GM23338 (cell line): ENCODE measurements around the gene CSNK1A1. TPM values are rescaled to one million over a fixed set of nuclear protein-coding genes. Genes with fewer than 3 reads are reported as not detected.

Experiments used
- ATAC-seq: fragments of 200-7000 bp; cut with Tn5 transposase; 3 replicates; pipeline ENCODE4 v1.9.1; 2020
- DNase-seq: peaks from one replicate; pipeline ENCODE4 v3.0.0-alpha.2; 2015; ENCODE audit warnings: low spot score
- H2AFZ ChIP-seq: fragments of 200-600 bp; sonication (generic); 2 replicates; pipeline ENCODE4 v1.8.0; 2016; ENCODE audit warnings: antibody characterized with exemption, mild to moderate bottlenecking, moderate library complexity
- H3F3A ChIP-seq: fragments of 200-600 bp; sonication (generic); replicated peaks from 2 replicates; pipeline ENCODE4 v1.8.0; 2017; ENCODE audit warnings: antibody characterized with exemption, mixed run types, low read depth
- H3K27ac ChIP-seq: fragments of 200-600 bp; sonication (generic); 2 replicates; pipeline ENCODE4 v1.6.1; 2016; ENCODE audit warnings: low read depth
- H3K27me3 ChIP-seq: fragments of 200-600 bp; sonication (generic); 2 replicates; pipeline ENCODE4 v1.8.0; 2016; ENCODE audit warnings: mild to moderate bottlenecking, mixed run types, moderate library complexity; ENCODE audit not compliant: insufficient read depth
- H3K36me3 ChIP-seq: fragments of 200-600 bp; sonication (generic); 2 replicates; pipeline ENCODE4 v1.8.0; 2016; ENCODE audit warnings: mild to moderate bottlenecking; ENCODE audit not compliant: insufficient read depth
- H3K4me1 ChIP-seq: fragments of 200-600 bp; sonication (generic); 2 replicates; pipeline ENCODE4 v1.8.0; 2016; ENCODE audit warnings: mild to moderate bottlenecking, moderate library complexity; ENCODE audit not compliant: insufficient read depth
- H3K4me2 ChIP-seq: fragments of 200-600 bp; sonication (generic); 2 replicates; pipeline ENCODE4 v1.7.1; 2017; ENCODE audit warnings: mixed run types
- H3K4me3 ChIP-seq: fragments of 200-600 bp; sonication (generic); 2 replicates; pipeline ENCODE4 v1.6.1; 2016; ENCODE audit warnings: mixed run types
- H3K79me2 ChIP-seq: fragments of 200-600 bp; sonication (generic); replicated peaks from 2 replicates; pipeline ENCODE4 v1.8.0; 2017; ENCODE audit warnings: mild to moderate bottlenecking; ENCODE audit not compliant: insufficient read depth
- H3K9me2 ChIP-seq: fragments of 200-600 bp; sonication (generic); 2 replicates; pipeline ENCODE4 v1.8.0; 2017; ENCODE audit not compliant: insufficient read depth
- H4K20me1 ChIP-seq: fragments of 200-600 bp; sonication (generic); replicated peaks from 2 replicates; pipeline ENCODE4 v1.8.0; 2017; ENCODE audit warnings: mild to moderate bottlenecking; ENCODE audit not compliant: insufficient read depth
- H3K27ac Mint-ChIP-seq: 2 replicates; pipeline ENCODE4 v1.8.0; 2020; ENCODE audit warnings: inconsistent platforms, mild to moderate bottlenecking, moderate library complexity, mixed read lengths
- H3K27me3 Mint-ChIP-seq: 3 replicates; pipeline ENCODE4 v1.8.0; 2022; ENCODE audit warnings: low read depth, mild to moderate bottlenecking, moderate library complexity, mixed read lengths, inconsistent platforms; ENCODE audit not compliant: insufficient read depth, poor library complexity
- H3K36me3 Mint-ChIP-seq: 3 replicates; pipeline ENCODE4 v1.8.0; 2021; ENCODE audit warnings: low read depth, mild to moderate bottlenecking, inconsistent platforms, moderate library complexity, mixed read lengths
- H3K4me1 Mint-ChIP-seq: 3 replicates; pipeline ENCODE4 v1.8.0; 2020; ENCODE audit warnings: mild to moderate bottlenecking, inconsistent platforms, mixed read lengths
- H3K4me3 Mint-ChIP-seq: 3 replicates; pipeline ENCODE4 v1.8.0; 2021; ENCODE audit warnings: moderate library complexity, mild to moderate bottlenecking, inconsistent platforms, mixed read lengths
- H3K9me3 Mint-ChIP-seq: 3 replicates; pipeline ENCODE4 v1.8.0; 2020; ENCODE audit warnings: moderate library complexity, mild to moderate bottlenecking, inconsistent platforms, mixed read lengths
- CREB1 ChIP-seq: fragments of 250-450 bp; sonication (Bioruptor Pico); IDR thresholded peaks from 2 replicates; pipeline ENCODE4 v1.5.0; 2020; ENCODE audit warnings: low read depth, mild to moderate bottlenecking, moderate library complexity
- CTCF ChIP-seq, 2 experiments: fragments of 200-600 bp in 1 of 2; sonication (generic) in 1 of 2; conservative IDR thresholded peaks; 2 replicates each; pipeline versions ENCODE4 v1.5.1 to v1.6.1; 2016 to 2017; ENCODE audit warnings: antibody characterized with exemption in 2 of 2, low read depth in 2 of 2, mild to moderate bottlenecking in 2 of 2, moderate library complexity in 1 of 2
- EZH2phosphoT487 ChIP-seq: fragments of 200-600 bp; sonication (generic); IDR thresholded peaks from one replicate; pipeline ENCODE4 v1.8.1; 2018; ENCODE audit warnings: antibody characterized with exemption; ENCODE audit not compliant: unreplicated experiment
- JUNB ChIP-seq: IDR thresholded peaks from one replicate; pipeline ENCODE4 v1.6.1; 2016; ENCODE audit warnings: antibody characterized with exemption; ENCODE audit not compliant: unreplicated experiment
- NANOG ChIP-seq: IDR thresholded peaks from 2 replicates; pipeline ENCODE4 v1.6.1; 2016; ENCODE audit warnings: antibody characterized with exemption, borderline replicate concordance
- POLR2AphosphoS5 ChIP-seq: IDR thresholded peaks from 2 replicates; pipeline ENCODE4 v1.6.1; 2016; ENCODE audit warnings: antibody characterized with exemption, low read depth
- STAT1 ChIP-seq: IDR thresholded peaks from one replicate; pipeline ENCODE4 v1.6.1; 2016; ENCODE audit warnings: antibody characterized with exemption; ENCODE audit not compliant: unreplicated experiment
- ZNF114 ChIP-seq: fragments of 250-450 bp; sonication (Bioruptor Pico); IDR thresholded peaks from 2 replicates; pipeline ENCODE4 v1.5.0; 2020; ENCODE audit warnings: mild to moderate bottlenecking, moderate library complexity
- ZNF331 ChIP-seq: fragments of 250-450 bp; sonication (Bioruptor Pico); IDR thresholded peaks from 2 replicates; pipeline ENCODE4 v1.5.0; 2020; ENCODE audit warnings: low read depth, mild to moderate bottlenecking, moderate library complexity
- polyA plus RNA-seq: library from polyadenylated mRNA; unstranded; fragments of >200 nt; fragmentation: Nextera tagmentation; extraction: Ambion mirVana; gene quantifications from 2 replicates; pipeline ENCODE4 v1.2.1, GENCODE V29; 2016
- total RNA-seq: library from RNA; depleted of rRNA; stranded (reverse); fragments of >200 nt; shearing (Covaris generic); gene quantifications from 2 replicates; pipeline ENCODE4 v1.2.3, GENCODE V29; 2014
- TF ChIP-seq, protein P1 (sequence below): IDR thresholded peaks from 2 replicates; pipeline ENCODE4 v1.6.1; 2016; ENCODE audit warnings: antibody characterized with exemption
- TF ChIP-seq, protein P2 (sequence below): fragments of 250-450 bp; sonication (Bioruptor Pico); IDR thresholded peaks from 2 replicates; pipeline ENCODE4 v1.5.0; 2020; ENCODE audit warnings: mild to moderate bottlenecking, moderate library complexity

The CSNK1A1 gene
- total and polyA plus RNA-seq, 2 experiments from 2014 or later = 110 to 233 TPM

GRCh38 chr5:149586708-149587318 lies 35.6 kb upstream of the CSNK1A1 start:
- Mint-ChIP-seq H3K27me3 (peaks cover 3% of the 10 kb centered on the region), H3K4me1 (peaks cover 5% of the 10 kb centered on the region), H3K36me3 (no peaks in the 10 kb centered on the region), H3K9me3 (no peaks in the 10 kb centered on the region), H3K4me3 (no peak overlapping the region), H3K27ac (no peak overlapping the region)
- H3K27ac ChIP-seq = no peak overlapping the region
- H3K4me1 ChIP-seq = peaks cover 5% of the 10 kb centered on the region
- no peak overlapping the region for H3K4me2 ChIP-seq
- no peaks in the 10 kb centered on the region for H3K36me3 ChIP-seq
- no peaks in the 10 kb centered on the region for H3K79me2 ChIP-seq
- H3K27me3 ChIP-seq = peaks cover 3% of the 10 kb centered on the region
- DNase-seq (no peak), ATAC-seq (no peak)
- H4K20me1 ChIP-seq = no peaks in the 10 kb centered on the region
- peaks cover 3% of the 10 kb centered on the region for H3F3A ChIP-seq
- no peak for TF ChIP-seq POLR2AphosphoS5
- TF ChIP-seq, protein P1, sequence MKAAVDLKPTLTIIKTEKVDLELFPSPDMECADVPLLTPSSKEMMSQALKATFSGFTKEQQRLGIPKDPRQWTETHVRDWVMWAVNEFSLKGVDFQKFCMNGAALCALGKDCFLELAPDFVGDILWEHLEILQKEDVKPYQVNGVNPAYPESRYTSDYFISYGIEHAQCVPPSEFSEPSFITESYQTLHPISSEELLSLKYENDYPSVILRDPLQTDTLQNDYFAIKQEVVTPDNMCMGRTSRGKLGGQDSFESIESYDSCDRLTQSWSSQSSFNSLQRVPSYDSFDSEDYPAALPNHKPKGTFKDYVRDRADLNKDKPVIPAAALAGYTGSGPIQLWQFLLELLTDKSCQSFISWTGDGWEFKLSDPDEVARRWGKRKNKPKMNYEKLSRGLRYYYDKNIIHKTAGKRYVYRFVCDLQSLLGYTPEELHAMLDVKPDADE = no peak
- H3K4me3 ChIP-seq = no peak overlapping the region
- H3K9me2 ChIP-seq = no peaks in the 10 kb centered on the region
- no peak overlapping the region for H2AFZ ChIP-seq

- no peak for ATAC-seq
- Histone ChIP-seq H3K4me1 (peaks cover 8% of the 10 kb centered on the region), H3K79me2 (no peaks in the 10 kb centered on the region), H3K9me2 (no peaks in the 10 kb centered on the region), H3K27me3 (peaks cover 12% of the 10 kb centered on the region), H3K36me3 (no peaks in the 10 kb centered on the region), H3K27ac (no peak overlapping the region), H2AFZ (no peak overlapping the region), H4K20me1 (no peaks in the 10 kb centered on the region), H3F3A (peaks cover 6% of the 10 kb centered on the region), H3K4me2 (no peak overlapping the region), H3K4me3 (no peak overlapping the region)
- H3K9me3 Mint-ChIP-seq = no peaks in the 10 kb centered on the region
- no peak overlapping the region for H3K4me3 Mint-ChIP-seq
- peaks cover 9% of the 10 kb centered on the region for H3K4me1 Mint-ChIP-seq
- H3K36me3 Mint-ChIP-seq = no peaks in the 10 kb centered on the region
- no peak overlapping the region for H3K27ac Mint-ChIP-seq
- H3K27me3 Mint-ChIP-seq = peaks cover 8% of the 10 kb centered on the region
- DNase-seq = no peak
- no peak for TF ChIP-seq ZNF331
- no peak for TF ChIP-seq JUNB
- TF ChIP-seq CREB1 (CRISPR knock-in tag) = no peak
- no peak for TF ChIP-seq CTCF (conservative IDR thresholded peaks at IDR 0.05; ENCODE audit: low read depth in 2 of 2)
- TF ChIP-seq NANOG = no peak
- no peak for TF ChIP-seq STAT1
- no peak for TF ChIP-seq EZH2phosphoT487
- TF ChIP-seq, protein P2, sequence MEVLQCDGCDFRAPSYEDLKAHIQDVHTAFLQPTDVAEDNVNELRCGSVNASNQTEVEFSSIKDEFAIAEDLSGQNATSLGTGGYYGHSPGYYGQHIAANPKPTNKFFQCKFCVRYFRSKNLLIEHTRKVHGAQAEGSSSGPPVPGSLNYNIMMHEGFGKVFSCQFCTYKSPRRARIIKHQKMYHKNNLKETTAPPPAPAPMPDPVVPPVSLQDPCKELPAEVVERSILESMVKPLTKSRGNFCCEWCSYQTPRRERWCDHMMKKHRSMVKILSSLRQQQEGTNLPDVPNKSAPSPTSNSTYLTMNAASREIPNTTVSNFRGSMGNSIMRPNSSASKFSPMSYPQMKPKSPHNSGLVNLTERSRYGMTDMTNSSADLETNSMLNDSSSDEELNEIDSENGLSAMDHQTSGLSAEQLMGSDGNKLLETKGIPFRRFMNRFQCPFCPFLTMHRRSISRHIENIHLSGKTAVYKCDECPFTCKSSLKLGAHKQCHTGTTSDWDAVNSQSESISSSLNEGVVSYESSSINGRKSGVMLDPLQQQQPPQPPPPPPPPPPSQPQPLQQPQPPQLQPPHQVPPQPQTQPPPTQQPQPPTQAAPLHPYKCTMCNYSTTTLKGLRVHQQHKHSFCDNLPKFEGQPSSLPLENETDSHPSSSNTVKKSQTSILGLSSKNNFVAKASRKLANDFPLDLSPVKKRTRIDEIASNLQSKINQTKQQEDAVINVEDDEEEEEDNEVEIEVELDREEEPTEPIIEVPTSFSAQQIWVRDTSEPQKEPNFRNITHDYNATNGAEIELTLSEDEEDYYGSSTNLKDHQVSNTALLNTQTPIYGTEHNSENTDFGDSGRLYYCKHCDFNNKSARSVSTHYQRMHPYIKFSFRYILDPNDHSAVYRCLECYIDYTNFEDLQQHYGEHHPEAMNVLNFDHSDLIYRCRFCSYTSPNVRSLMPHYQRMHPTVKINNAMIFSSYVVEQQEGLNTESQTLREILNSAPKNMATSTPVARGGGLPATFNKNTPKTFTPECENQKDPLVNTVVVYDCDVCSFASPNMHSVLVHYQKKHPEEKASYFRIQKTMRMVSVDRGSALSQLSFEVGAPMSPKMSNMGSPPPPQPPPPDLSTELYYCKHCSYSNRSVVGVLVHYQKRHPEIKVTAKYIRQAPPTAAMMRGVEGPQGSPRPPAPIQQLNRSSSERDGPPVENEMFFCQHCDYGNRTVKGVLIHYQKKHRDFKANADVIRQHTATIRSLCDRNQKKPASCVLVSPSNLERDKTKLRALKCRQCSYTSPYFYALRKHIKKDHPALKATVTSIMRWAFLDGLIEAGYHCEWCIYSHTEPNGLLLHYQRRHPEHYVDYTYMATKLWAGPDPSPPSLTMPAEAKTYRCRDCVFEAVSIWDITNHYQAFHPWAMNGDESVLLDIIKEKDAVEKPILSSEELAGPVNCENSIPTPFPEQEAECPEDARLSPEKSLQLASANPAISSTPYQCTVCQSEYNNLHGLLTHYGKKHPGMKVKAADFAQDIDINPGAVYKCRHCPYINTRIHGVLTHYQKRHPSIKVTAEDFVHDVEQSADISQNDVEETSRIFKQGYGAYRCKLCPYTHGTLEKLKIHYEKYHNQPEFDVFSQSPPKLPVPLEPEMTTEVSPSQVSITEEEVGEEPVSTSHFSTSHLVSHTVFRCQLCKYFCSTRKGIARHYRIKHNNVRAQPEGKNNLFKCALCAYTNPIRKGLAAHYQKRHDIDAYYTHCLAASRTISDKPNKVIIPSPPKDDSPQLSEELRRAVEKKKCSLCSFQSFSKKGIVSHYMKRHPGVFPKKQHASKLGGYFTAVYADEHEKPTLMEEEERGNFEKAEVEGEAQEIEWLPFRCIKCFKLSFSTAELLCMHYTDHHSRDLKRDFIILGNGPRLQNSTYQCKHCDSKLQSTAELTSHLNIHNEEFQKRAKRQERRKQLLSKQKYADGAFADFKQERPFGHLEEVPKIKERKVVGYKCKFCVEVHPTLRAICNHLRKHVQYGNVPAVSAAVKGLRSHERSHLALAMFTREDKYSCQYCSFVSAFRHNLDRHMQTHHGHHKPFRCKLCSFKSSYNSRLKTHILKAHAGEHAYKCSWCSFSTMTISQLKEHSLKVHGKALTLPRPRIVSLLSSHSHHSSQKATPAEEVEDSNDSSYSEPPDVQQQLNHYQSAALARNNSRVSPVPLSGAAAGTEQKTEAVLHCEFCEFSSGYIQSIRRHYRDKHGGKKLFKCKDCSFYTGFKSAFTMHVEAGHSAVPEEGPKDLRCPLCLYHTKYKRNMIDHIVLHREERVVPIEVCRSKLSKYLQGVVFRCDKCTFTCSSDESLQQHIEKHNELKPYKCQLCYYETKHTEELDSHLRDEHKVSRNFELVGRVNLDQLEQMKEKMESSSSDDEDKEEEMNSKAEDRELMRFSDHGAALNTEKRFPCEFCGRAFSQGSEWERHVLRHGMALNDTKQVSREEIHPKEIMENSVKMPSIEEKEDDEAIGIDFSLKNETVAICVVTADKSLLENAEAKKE = no peak
- TF ChIP-seq POLR2AphosphoS5 = no peak
- no peak for TF ChIP-seq ZNF114 (CRISPR knock-in tag)
- TF ChIP-seq, protein P1 = no peak
These were observed 34.7 kb upstream of the CSNK1A1 start for GRCh38 chr5:149585910-149586309.
